OCI-LY3 (cell line): ENCODE measurements around the gene SCGB3A2.

Experiments
- H2AFZ ChIP-seq: fragments of 200-600, 300-600 bp; shearing (Covaris generic); 2 replicates; pipeline ENCODE4 v1.6.0; 2014; ENCODE audit warnings: antibody characterized with exemption, low read depth, low read length
- H3K27ac ChIP-seq: fragments of 200-600, 300-600 bp; sonication (generic); 2 replicates; pipeline ENCODE4 v1.5.1; 2014; ENCODE audit warnings: mild to moderate bottlenecking, low read length, moderate library complexity, mixed read lengths
- H3K27me3 ChIP-seq: fragments of 200-600, 300-600 bp; sonication (generic); 2 replicates; pipeline ENCODE4 v1.6.1; 2014; ENCODE audit warnings: low read depth, low read length, mixed read lengths
- H3K36me3 ChIP-seq: fragments of 200-600, 300-600 bp; sonication (generic); replicated peaks from 2 replicates; pipeline ENCODE3; 2014; ENCODE audit warnings: low read depth, low read length, mixed read lengths
- H3K4me1 ChIP-seq: fragments of 300-600, 200-600 bp; sonication (generic); 2 replicates; pipeline ENCODE4 v1.6.1; 2014; ENCODE audit warnings: low read length, mixed read lengths
- H3K4me2 ChIP-seq: fragments of 200-600, 300-600 bp; sonication (generic); 2 replicates; pipeline ENCODE4 v1.6.1; 2014; ENCODE audit warnings: low read length, mixed read lengths
- H3K4me3 ChIP-seq: fragments of 300-600, 200-600 bp; sonication (generic); 2 replicates; pipeline ENCODE4 v1.5.1; 2014; ENCODE audit warnings: antibody characterized with exemption, mild to moderate bottlenecking, low read length, moderate library complexity
- H3K79me2 ChIP-seq: fragments of 300-600, 200-600 bp; shearing (Covaris generic); 2 replicates; pipeline ENCODE4 v1.6.1; 2014; ENCODE audit warnings: mild to moderate bottlenecking, low read length, mixed read lengths
- H3K9ac ChIP-seq: fragments of 300-600, 200-600 bp; shearing (Covaris generic); 2 replicates; pipeline ENCODE4 v1.6.0; 2014; ENCODE audit warnings: mild to moderate bottlenecking, low read length, moderate library complexity
- H3K9me3 ChIP-seq: fragments of 200-600, 300-600 bp; shearing (Covaris generic); 2 replicates; pipeline ENCODE4 v1.6.1; 2014; ENCODE audit warnings: low read length, mixed read lengths; ENCODE audit not compliant: insufficient read depth
- H4K20me1 ChIP-seq: fragments of 200-600, 300-600 bp; sonication (generic); 2 replicates; pipeline ENCODE4 v1.6.1; 2016; ENCODE audit warnings: low read length, mixed read lengths; ENCODE audit not compliant: insufficient read depth
- EZH2phosphoT487 ChIP-seq: fragments of 200-600 bp; shearing (Covaris generic); IDR thresholded peaks from 2 replicates; pipeline ENCODE4 v1.6.1; 2018; ENCODE audit warnings: antibody characterized with exemption, mixed run types, low read depth
- TF ChIP-seq, protein P1 (sequence below): fragments of 200-600, 300-600 bp; sonication (generic); IDR thresholded peaks from 2 replicates; pipeline ENCODE4 v1.5.1; 2014; ENCODE audit warnings: antibody characterized with exemption, low read length, low read depth

The SCGB3A2 gene

GRCh38 chr5:147911427-147911826 is 32.9 kb downstream of the SCGB3A2 start:
- Histone ChIP-seq H3K27ac (no peak overlapping the region), H3K4me2 (no peak overlapping the region), H3K4me3 (no peak overlapping the region), H3K9ac (no peak overlapping the region), H3K4me1 (peaks cover 7% of the 10 kb centered on the region), H3K27me3 (0 out of 2 replicates have a peak, but pooled peaks cover 5% of the 10 kb centered on the region), H3K79me2 (no peaks in the 10 kb centered on the region), H3K9me3 (no peaks in the 10 kb centered on the region), H4K20me1 (no peaks in the 10 kb centered on the region), H3K36me3 (no peaks in the 10 kb centered on the region), H2AFZ (no peak overlapping the region)
- TF ChIP-seq EZH2phosphoT487 = no peak
- TF ChIP-seq, protein P1, sequence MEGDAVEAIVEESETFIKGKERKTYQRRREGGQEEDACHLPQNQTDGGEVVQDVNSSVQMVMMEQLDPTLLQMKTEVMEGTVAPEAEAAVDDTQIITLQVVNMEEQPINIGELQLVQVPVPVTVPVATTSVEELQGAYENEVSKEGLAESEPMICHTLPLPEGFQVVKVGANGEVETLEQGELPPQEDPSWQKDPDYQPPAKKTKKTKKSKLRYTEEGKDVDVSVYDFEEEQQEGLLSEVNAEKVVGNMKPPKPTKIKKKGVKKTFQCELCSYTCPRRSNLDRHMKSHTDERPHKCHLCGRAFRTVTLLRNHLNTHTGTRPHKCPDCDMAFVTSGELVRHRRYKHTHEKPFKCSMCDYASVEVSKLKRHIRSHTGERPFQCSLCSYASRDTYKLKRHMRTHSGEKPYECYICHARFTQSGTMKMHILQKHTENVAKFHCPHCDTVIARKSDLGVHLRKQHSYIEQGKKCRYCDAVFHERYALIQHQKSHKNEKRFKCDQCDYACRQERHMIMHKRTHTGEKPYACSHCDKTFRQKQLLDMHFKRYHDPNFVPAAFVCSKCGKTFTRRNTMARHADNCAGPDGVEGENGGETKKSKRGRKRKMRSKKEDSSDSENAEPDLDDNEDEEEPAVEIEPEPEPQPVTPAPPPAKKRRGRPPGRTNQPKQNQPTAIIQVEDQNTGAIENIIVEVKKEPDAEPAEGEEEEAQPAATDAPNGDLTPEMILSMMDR = no peak

GRCh38 chr5:147912011-147912410 is 33.5 kb downstream of the SCGB3A2 start:
- no peaks in the 10 kb centered on the region for H3K9me3 ChIP-seq
- no peak for TF ChIP-seq EZH2phosphoT487
- TF ChIP-seq, protein P1 = no peak
- H3K4me1 ChIP-seq = peaks cover 7% of the 10 kb centered on the region
- H4K20me1 ChIP-seq = no peaks in the 10 kb centered on the region
- no peak overlapping the region for H3K4me2 ChIP-seq
- no peak overlapping the region for H3K27ac ChIP-seq
- no peak overlapping the region for H2AFZ ChIP-seq
- H3K27me3 ChIP-seq = peaks cover 8% of the 10 kb centered on the region; the same call in 1 of the 2 replicates
- no peaks in the 10 kb centered on the region for H3K36me3 ChIP-seq
- H3K9ac ChIP-seq = no peak overlapping the region
- H3K4me3 ChIP-seq = no peak overlapping the region
- no peaks in the 10 kb centered on the region for H3K79me2 ChIP-seq

GRCh38 chr5:147913786-147914185 is 35.3 kb downstream of the SCGB3A2 start:
- no peak for TF ChIP-seq EZH2phosphoT487
- TF ChIP-seq, protein P1 = no peak
- Histone ChIP-seq H3K27me3 (peaks cover 10% of the 10 kb centered on the region; the same call in 1 of the 2 replicates), H3K9ac (no peak overlapping the region), H4K20me1 (no peaks in the 10 kb centered on the region), H2AFZ (no peak overlapping the region), H3K36me3 (no peaks in the 10 kb centered on the region), H3K27ac (no peak overlapping the region), H3K79me2 (no peaks in the 10 kb centered on the region), H3K4me3 (no peak overlapping the region), H3K9me3 (no peaks in the 10 kb centered on the region), H3K4me2 (no peak overlapping the region), H3K4me1 (peaks cover 7% of the 10 kb centered on the region)

DNA sequence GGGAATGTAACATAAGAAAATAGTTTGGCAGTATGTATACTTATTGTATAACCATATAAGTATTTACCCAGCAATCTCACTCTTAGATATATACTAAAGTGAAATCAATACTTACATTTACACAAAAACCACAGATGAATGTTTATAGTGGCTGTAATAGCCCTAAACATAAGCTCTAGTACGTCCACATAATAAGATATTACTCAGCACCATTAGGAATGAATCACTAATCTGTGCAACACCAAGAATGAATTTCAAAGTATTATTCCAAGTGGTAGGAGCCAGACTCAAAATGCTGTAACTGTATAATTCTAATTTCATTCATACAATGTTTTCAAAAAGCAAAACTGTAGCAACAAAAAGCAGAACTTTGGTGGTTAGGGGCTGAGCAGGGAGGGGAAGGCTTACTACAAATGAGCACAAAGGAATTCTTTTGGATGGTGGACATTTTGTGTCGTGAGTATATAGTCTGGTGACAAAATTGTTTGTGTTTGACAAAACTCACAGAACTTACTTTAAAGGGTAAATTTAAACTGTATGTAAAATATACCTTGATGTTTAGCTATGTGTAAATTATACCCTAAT is 39.7 kb downstream of the SCGB3A2 start:
- H3K27ac ChIP-seq = no peak overlapping the region
- peaks cover 6% of the 10 kb centered on the region; the same call in 1 of the 2 replicates for H3K27me3 ChIP-seq
- no peaks in the 10 kb centered on the region for H3K79me2 ChIP-seq
- H3K4me3 ChIP-seq = no peak overlapping the region
- H3K4me2 ChIP-seq = no peak overlapping the region
- H3K4me1 ChIP-seq = peaks cover 7% of the 10 kb centered on the region
- no peaks in the 10 kb centered on the region for H3K36me3 ChIP-seq
- no peak overlapping the region for H3K9ac ChIP-seq
- H2AFZ ChIP-seq = no peak overlapping the region
- TF ChIP-seq, protein P1 = no peak
- no peak for TF ChIP-seq EZH2phosphoT487
- H3K9me3 ChIP-seq = no peaks in the 10 kb centered on the region
- H4K20me1 ChIP-seq = no peaks in the 10 kb centered on the region
